ENCODE measurements around the gene MRPS35. TPM values are rescaled to one million over a fixed set of nuclear protein-coding genes. Genes with fewer than 3 reads are reported as not detected.

The MRPS35 gene
- total and polyA plus RNA-seq, 4 donors, result 21.8 to 48.7 (median 32.7) TPM

DNA sequence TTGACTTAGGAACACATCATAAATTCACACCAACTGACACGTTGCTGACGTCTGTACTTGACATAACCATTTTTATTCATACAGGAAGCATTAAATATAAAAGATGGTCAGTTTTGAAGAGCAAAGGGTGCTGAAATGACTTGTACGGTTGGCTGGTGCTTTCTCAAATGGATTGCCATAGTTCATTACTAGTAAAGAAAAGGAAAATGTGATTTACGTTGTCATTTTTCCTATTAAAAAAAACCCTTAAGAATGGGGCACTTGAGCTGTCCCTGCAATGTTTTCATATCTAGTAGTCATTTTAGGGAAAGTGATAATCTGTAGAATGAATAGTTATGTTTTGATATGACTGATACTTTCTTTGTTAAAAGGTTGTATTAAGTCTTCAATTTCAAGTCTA lies 91.9 kb downstream of the MRPS35 start:
- ATAC-seq (ENCODE audit: insufficient read depth, low FRiP score), result no peak
- Histone ChIP-seq H3K27ac (ENCODE audit: low read depth in 1 of 2, low read length in 1 of 2) (no peak overlapping the region), H3K36me3 (ENCODE audit: control insufficient read depth in 4 of 4, insufficient read depth in 4 of 4, low read length in 4 of 4) (peaks cover 3 to 12% (median 11%) of the 10 kb centered on the region in 4 donors), H3K4me1 (ENCODE audit: control insufficient read depth in 5 of 5, insufficient read depth in 5 of 5, low read length in 5 of 5) (peaks cover 0 to 13% (median 0%) of the 10 kb centered on the region in 5 donors), H3K27me3 (ENCODE audit: control insufficient read depth in 3 of 3, insufficient read depth in 3 of 3, low read length in 2 of 3) (no peaks in the 10 kb centered on the region), H3K9ac (ENCODE audit: insufficient read depth in 1 of 2, low read length in 2 of 2) (no peak overlapping the region), H3K4me3 (no peak overlapping the region), H3K9me3 (ENCODE audit: control insufficient read depth in 4 of 4, insufficient read depth in 3 of 4, low read length in 3 of 4) (no peaks in the 10 kb centered on the region)
- no peak for TF ChIP-seq CTCF (IDR thresholded peaks at IDR 0.05; ENCODE audit: control extremely low read depth, extremely low read depth)
- 57 to 63% methylated on average over 4 of the region's 4 CpGs for WGBS, 2 donors
- DNase-seq, result no peak

DNA sequence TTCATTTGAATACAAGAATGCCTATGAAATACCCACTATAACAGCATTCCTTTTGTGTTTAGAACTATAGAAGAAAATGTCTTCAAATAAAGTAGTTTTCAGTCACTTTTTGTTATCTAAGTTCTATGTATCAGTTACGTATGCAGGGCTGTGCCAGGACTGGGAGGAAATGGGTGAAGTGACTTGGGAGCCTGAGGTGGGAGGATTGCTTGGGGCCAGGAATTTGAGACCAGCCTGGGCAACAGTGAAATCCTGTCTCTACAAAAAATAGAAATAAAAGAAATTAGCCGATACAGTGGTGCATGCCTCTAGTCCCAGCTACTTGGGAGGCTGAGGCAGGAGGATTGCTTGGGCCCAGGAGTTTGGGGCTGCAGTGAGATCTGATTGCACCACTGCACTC lies 92.3 kb downstream of the MRPS35 start:
- ATAC-seq (ENCODE audit: insufficient read depth, low FRiP score), result no peak
- no peaks in the 10 kb centered on the region for H3K9me3 ChIP-seq (ENCODE audit: control insufficient read depth in 4 of 4, insufficient read depth in 3 of 4, low read length in 3 of 4)
- peaks cover 0 to 8% (median 7%) of the 10 kb centered on the region in 4 donors for H3K36me3 ChIP-seq (ENCODE audit: control insufficient read depth in 4 of 4, insufficient read depth in 4 of 4, low read length in 4 of 4)
- WGBS, 2 donors, result 90 to 96% methylated on average over 2 of the region's 2 CpGs
- no peak overlapping the region for H3K4me3 ChIP-seq
- H3K9ac ChIP-seq (ENCODE audit: insufficient read depth in 1 of 2, low read length in 2 of 2), result no peak overlapping the region
- no peak for DNase-seq
- H3K27me3 ChIP-seq (ENCODE audit: control insufficient read depth in 3 of 3, insufficient read depth in 3 of 3, low read length in 2 of 3), result no peaks in the 10 kb centered on the region
- no peak overlapping the region for H3K27ac ChIP-seq (ENCODE audit: low read depth in 1 of 2, low read length in 1 of 2)
- peaks cover 0 to 13% (median 0%) of the 10 kb centered on the region in 5 donors for H3K4me1 ChIP-seq (ENCODE audit: control insufficient read depth in 5 of 5, insufficient read depth in 5 of 5, low read length in 5 of 5)
- TF ChIP-seq CTCF (IDR thresholded peaks at IDR 0.05; ENCODE audit: control extremely low read depth, extremely low read depth), result no peak

DNA sequence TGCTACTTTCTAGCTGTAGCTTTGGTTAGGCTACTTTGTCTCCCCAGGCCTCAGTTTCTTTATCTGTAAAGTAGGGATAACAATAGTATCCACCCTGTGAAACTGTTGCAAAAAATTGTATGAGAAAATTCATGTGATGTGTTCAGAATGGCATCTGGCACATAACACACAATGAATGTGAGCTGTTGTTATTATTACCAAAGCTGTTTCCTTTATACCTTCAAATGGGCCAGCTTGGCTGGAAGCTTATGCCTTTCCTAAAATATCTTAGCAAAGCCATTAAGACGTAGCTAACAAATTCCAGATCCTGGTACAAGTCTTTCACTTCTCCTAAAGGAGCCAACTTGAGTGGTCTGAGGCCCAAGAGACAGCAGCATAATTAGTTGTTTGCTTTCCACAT lies 94.6 kb downstream of the MRPS35 start:
- DNase-seq (no peak), ATAC-seq (ENCODE audit: insufficient read depth, low FRiP score) (no peak)
- Histone ChIP-seq H3K9ac (ENCODE audit: insufficient read depth in 1 of 2, low read length in 2 of 2) (no peak overlapping the region), H3K4me3 (no peak overlapping the region), H3K27me3 (ENCODE audit: control insufficient read depth in 3 of 3, insufficient read depth in 3 of 3, low read length in 2 of 3) (no peaks in the 10 kb centered on the region), H3K4me1 (ENCODE audit: control insufficient read depth in 5 of 5, insufficient read depth in 5 of 5, low read length in 5 of 5) (peaks cover 0 to 16% (median 0%) of the 10 kb centered on the region in 5 donors), H3K9me3 (ENCODE audit: control insufficient read depth in 4 of 4, insufficient read depth in 3 of 4, low read length in 3 of 4) (no peaks in the 10 kb centered on the region), H3K36me3 (ENCODE audit: control insufficient read depth in 4 of 4, insufficient read depth in 4 of 4, low read length in 4 of 4) (peaks cover 0 to 7% (median under 1%) of the 10 kb centered on the region in 4 donors), H3K27ac (ENCODE audit: low read depth in 1 of 2, low read length in 1 of 2) (no peak overlapping the region)
- 0 to 38% methylated on average over 1 of the region's 1 CpG for WGBS, 2 donors
- no peak for TF ChIP-seq CTCF (IDR thresholded peaks at IDR 0.05; ENCODE audit: control extremely low read depth, extremely low read depth)

Small RNA genes lying within 50 kb of the gene (small RNA-seq; reads per million reads assigned to genes)
- not detected for gene RF00019 (ENCODE audit: low replicate concordance)

Other genes with a start within 250 kb of the MRPS35 start
- 100 to 1,000 TPM in 1 of 2 donors, 10 to 100 TPM in 1; 95.1 to 150 TPM for gene PPFIBP1, start 186.6 kb upstream of the MRPS35 start, total RNA-seq
- 10 to 100 TPM; 13.6 to 31.2 TPM for gene PPFIBP1, start 186.6 kb upstream of the MRPS35 start, polyA plus RNA-seq
- 1 to 10 TPM in 1 of 2 donors, under 1 TPM in 1; 0.63 to 2.1 TPM for gene REP15, start 14.4 kb upstream of the MRPS35 start, total RNA-seq
- 1 to 10 TPM; 1.5 to 1.9 TPM for gene REP15, start 14.4 kb upstream of the MRPS35 start, polyA plus RNA-seq
- gene KLHL42, start 69.4 kb downstream of the MRPS35 start, total RNA-seq, result 10 to 100 TPM; 22.4 to 32.5 TPM
- 1 to 10 TPM; 7.5 to 8.2 TPM for gene KLHL42, start 69.4 kb downstream of the MRPS35 start, polyA plus RNA-seq
- gene MANSC4, start 69.4 kb downstream of the MRPS35 start, total RNA-seq, result not detected
- not detected for gene MANSC4, start 69.4 kb downstream of the MRPS35 start, polyA plus RNA-seq